SU-DHL-6 (cell line): ENCODE data around the gene PLEKHM2.

Experiments
- CTCF ChIP-seq: fragments of 200-600 bp; sonication (generic); IDR thresholded peaks from one replicate; pipeline ENCODE4 v1.5.1; 2017; ENCODE audit warnings: antibody characterized with exemption, mild to moderate bottlenecking, low read length, moderate library complexity; ENCODE audit not compliant: insufficient read depth, poor library complexity, severe bottlenecking
- EZH2phosphoT487 ChIP-seq: fragments of 200-600 bp; sonication (generic), shearing (Covaris generic); conservative IDR thresholded peaks from 2 replicates; pipeline ENCODE4 v1.6.1; 2018; ENCODE audit warnings: mild to moderate bottlenecking, antibody characterized with exemption, low read length, moderate library complexity, mixed read lengths

DNA sequence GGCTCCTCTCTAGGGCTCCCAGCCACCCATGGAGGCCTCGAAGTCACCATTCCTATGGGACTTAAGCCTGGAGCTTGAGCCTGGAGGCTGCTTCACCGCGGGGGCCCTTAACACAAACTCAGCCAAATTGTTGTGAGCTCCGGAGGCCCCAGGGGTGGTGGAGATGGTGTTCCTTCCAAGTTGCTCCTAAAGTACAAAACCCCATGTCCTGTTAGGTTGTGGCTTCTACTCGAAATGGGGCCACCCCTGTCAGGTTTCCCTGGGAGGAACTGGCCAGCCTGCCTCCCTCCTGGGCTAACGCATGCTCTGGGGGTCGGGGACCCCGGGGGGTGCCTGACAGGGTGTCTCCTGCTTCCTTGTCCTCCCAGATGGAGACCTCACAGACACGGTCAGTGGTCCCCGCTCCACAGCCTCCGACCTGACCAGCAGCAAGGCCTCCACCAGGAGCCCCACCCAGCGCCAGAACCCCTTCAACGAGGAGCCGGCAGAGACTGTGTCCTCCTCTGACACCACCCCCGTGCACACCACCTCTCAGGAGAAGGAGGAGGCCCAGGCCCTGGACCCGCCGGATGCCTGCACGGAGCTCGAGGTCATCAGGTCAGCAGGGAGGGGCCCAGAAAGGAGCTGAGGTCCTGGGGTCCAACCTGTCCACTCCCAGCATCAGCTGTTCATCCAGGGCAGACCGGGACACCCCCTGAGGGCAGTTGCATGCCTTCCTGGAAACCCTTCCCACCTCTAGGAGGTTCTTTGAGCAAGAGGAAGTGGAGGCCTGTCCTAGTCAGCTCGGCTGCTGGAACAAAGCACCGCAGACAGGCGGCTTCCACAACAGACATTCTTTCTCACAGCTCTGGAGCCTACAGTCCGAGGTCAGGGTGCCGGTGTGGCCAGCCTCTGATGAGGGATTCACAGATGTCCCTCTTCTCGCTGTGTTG lies 41.1 kb downstream of the PLEKHM2 start:
- TF ChIP-seq CTCF (no peak), EZH2phosphoT487 (no peak)
